ENCODE measurements around the gene SERPINE1. TPM values are rescaled to one million over a fixed set of nuclear protein-coding genes. Genes with fewer than 3 reads are reported as not detected.

Gene SERPINE1
- total and polyA plus RNA-seq, 2 of the 8 experiments (the other 6 are each of a cell fraction or from before 2014, with no cell fraction given), result 3.7 to 5.6 TPM

DNA sequence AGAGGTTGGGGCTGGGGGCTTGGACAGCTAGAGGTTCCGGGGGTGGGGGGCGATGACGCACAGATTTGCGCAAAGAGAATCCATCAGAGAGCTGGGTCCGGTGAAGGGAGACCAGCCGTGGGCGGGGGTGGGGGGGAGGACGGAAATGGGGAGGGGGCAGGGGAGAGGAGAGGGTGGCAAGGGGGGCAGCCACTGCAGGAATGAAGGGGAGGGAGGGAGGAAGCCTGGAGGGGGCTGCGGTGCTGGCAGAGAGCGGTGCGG, 39.7 kb downstream of the SERPINE1 start:
- peaks cover 30 to 79% (median 61%) of the 10 kb centered on the region in 4 experiments for H3K27me3 ChIP-seq (replicated peaks in 1 of 4; ENCODE audit: control insufficient read depth in 3 of 4, extremely low read depth in 1 of 4, insufficient read depth in 3 of 4, low read length in 3 of 4)
- peaks cover 38% of the 10 kb centered on the region for H3K23me2 ChIP-seq (ENCODE audit: low read depth, low read length)
- no peak overlapping the region for H2BK20ac ChIP-seq (ENCODE audit: low read length)
- peak overlapping the region; percentile 75; the same call in 1 of the 2 replicates for H2BK12ac ChIP-seq (ENCODE audit: low read depth, low read length)
- no peak overlapping the region for H3K18ac ChIP-seq (ENCODE audit: extremely low read depth, low read length)
- no peak overlapping the region for H4K8ac ChIP-seq (ENCODE audit: extremely low read depth, insufficient read depth, low read length)
- H3K9ac ChIP-seq (replicated peaks in 1 of 4; ENCODE audit: extremely low read depth in 1 of 4, low read depth in 3 of 4, low read length in 3 of 4), result no peak overlapping the region
- H3K79me2 ChIP-seq (ENCODE audit: control insufficient read depth in 1 of 2, insufficient read depth in 2 of 2, low read length in 2 of 2), result no peaks in the 10 kb centered on the region
- no peak for DNase-seq (ENCODE audit: low read depth in 1 of 2, low spot score in 2 of 2)
- H3K9me3 ChIP-seq (ENCODE audit: insufficient read depth in 2 of 2, low read depth in 1 of 2, low read length in 1 of 2), result no peaks in the 10 kb centered on the region
- ChIA-PET POLR2A (ENCODE audit: partially characterized antibody) (interaction anchor here (0.5 to 2.6 kb wide), 4 partner anchors 8 to 57 kb away, joined by 3 to 20 read pairs (median 3); no protein-coding TSS in a partner anchor), CTCF (ENCODE audit: partially characterized antibody) (interaction anchor here (1.2 to 5.7 kb wide), 3 partner anchors 13 to 25 kb away, joined by 3 to 46 read pairs (median 8); no protein-coding TSS in a partner anchor)
- peaks cover 12 to 70% (median 44%) of the 10 kb centered on the region in 4 experiments for H3K4me1 ChIP-seq (replicated peaks in 1 of 4; ENCODE audit: control insufficient read depth in 3 of 4, insufficient read depth in 4 of 4, low read length in 3 of 4)
- H3K14ac ChIP-seq (ENCODE audit: insufficient read length), result no peak overlapping the region
- no peaks in the 10 kb centered on the region for H3K36me3 ChIP-seq (ENCODE audit: control insufficient read depth in 2 of 4, insufficient read depth in 4 of 4, low read length in 3 of 4)
- H2BK120ac ChIP-seq (replicated peaks; ENCODE audit: low read depth, low read length), result no peak overlapping the region
- no peak overlapping the region for H3K23ac ChIP-seq (ENCODE audit: insufficient read length)
- no peaks in the 10 kb centered on the region for H3K79me1 ChIP-seq (ENCODE audit: low read depth, low read length)
- peak overlapping the region; percentile 83; the same call in 1 of the 2 replicates for H2BK5ac ChIP-seq (ENCODE audit: low read depth, low read length)
- TF ChIP-seq RBBP5 (IDR thresholded peaks at IDR 0.05; ENCODE audit: borderline replicate concordance, low read depth, low read length), result no peak
- 0 out of 2 replicates have a peak overlapping the region, but pooled peaks have one; percentile 31 for H2AK5ac ChIP-seq (ENCODE audit: low read depth, low read length)
- no peak overlapping the region for H2AFZ ChIP-seq (ENCODE audit: low read length)
- no peak overlapping the region for H3K56ac ChIP-seq (replicated peaks; ENCODE audit: insufficient read length, low read depth, low read length)
- H4K91ac ChIP-seq (replicated peaks; ENCODE audit: insufficient read length, low read length), result no peak overlapping the region
- no peak overlapping the region for H4K5ac ChIP-seq (ENCODE audit: insufficient read length, low read depth, low read length)
- H3K27ac ChIP-seq (ENCODE audit: low read depth, low read length), result no peak overlapping the region
- no peak for FAIRE-seq
- peaks cover 7 to 10% of the 10 kb centered on the region in 2 experiments for H4K20me1 ChIP-seq (replicated peaks in 1 of 2; ENCODE audit: control insufficient read depth in 1 of 2, insufficient read depth in 2 of 2, low read length in 2 of 2)
- H3K4me2 ChIP-seq (ENCODE audit: insufficient read depth in 1 of 2, low read depth in 2 of 2, low read length in 2 of 2), result peak overlapping the region; percentile 44 to 90
- no peak overlapping the region for H3K4ac ChIP-seq (replicated peaks; ENCODE audit: insufficient read length, low read depth, low read length)
- H2BK15ac ChIP-seq (ENCODE audit: low read length), result 0 out of 2 replicates have a peak overlapping the region, but pooled peaks have one; percentile 81
- WGBS, 2 experiments (ENCODE audit: extremely low coverage in 1 of 2, insufficient coverage in 1 of 2, insufficient read length in 1 of 2, insufficient replicate concordance in 2 of 2, low coverage in 1 of 2, low lambda C conversion rate in 2 of 2, missing lambda C conversion rate in 1 of 2), result no CpG with 5 or more reads among the region's 11 CpGs
- peak overlapping the region; percentile 28 to 63 (median 42); a peak in 6 of 8 replicates for H3K4me3 ChIP-seq (ENCODE audit: extremely low read depth in 1 of 4, insufficient read depth in 2 of 4, low read depth in 3 of 4, low read length in 4 of 4)

Measured in H1 (cell line).